HL-60 (cell line): ENCODE data around the gene FLRT2.

Experiments used
- GABPA ChIP-seq: IDR thresholded peaks from 2 replicates; pipeline ENCODE4 v1.6.1; 2012; ENCODE audit warnings: low read depth
- POLR2AphosphoS5 ChIP-seq: IDR thresholded peaks from 2 replicates; pipeline ENCODE4 v1.6.1; 2012; ENCODE audit warnings: low read depth
- SPI1 ChIP-seq: IDR thresholded peaks from 2 replicates; pipeline ENCODE4 v1.6.1; 2012; ENCODE audit warnings: low read depth, mild to moderate bottlenecking, borderline replicate concordance
- TF ChIP-seq, protein P1 (sequence below): IDR thresholded peaks from one replicate; pipeline ENCODE4 v1.5.1; 2011; ENCODE audit warnings: low read length, control low read depth, inconsistent platforms; ENCODE audit not compliant: insufficient read depth
- TF ChIP-seq, protein P2 (sequence below): IDR thresholded peaks from 2 replicates; pipeline ENCODE4 v1.6.1; 2012; ENCODE audit warnings: low read depth; ENCODE audit not compliant: insufficient replicate concordance

DNA sequence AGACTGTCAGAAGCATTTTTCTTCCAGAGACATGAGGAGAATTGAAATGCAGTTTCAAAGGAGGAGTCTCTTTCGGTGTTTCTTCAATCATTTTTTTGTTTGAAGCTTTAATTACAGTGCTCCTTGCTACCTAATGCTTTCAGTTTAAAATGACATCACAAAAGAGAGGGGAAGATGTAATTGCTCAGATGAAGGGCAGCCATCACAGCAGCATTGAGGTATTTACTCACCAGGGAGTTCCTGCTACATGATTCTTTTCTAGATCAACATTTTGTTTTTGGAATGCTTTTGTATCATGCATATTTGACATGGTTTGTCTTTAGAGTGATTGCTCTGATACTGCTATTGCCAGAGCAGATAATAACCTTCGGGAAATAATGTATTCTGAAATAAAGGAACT, 28.6 kb downstream of the FLRT2 start:
- TF ChIP-seq, protein P1, sequence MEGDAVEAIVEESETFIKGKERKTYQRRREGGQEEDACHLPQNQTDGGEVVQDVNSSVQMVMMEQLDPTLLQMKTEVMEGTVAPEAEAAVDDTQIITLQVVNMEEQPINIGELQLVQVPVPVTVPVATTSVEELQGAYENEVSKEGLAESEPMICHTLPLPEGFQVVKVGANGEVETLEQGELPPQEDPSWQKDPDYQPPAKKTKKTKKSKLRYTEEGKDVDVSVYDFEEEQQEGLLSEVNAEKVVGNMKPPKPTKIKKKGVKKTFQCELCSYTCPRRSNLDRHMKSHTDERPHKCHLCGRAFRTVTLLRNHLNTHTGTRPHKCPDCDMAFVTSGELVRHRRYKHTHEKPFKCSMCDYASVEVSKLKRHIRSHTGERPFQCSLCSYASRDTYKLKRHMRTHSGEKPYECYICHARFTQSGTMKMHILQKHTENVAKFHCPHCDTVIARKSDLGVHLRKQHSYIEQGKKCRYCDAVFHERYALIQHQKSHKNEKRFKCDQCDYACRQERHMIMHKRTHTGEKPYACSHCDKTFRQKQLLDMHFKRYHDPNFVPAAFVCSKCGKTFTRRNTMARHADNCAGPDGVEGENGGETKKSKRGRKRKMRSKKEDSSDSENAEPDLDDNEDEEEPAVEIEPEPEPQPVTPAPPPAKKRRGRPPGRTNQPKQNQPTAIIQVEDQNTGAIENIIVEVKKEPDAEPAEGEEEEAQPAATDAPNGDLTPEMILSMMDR = no peak
- TF ChIP-seq POLR2AphosphoS5 = no peak
- TF ChIP-seq GABPA = no peak
- TF ChIP-seq, protein P2, sequence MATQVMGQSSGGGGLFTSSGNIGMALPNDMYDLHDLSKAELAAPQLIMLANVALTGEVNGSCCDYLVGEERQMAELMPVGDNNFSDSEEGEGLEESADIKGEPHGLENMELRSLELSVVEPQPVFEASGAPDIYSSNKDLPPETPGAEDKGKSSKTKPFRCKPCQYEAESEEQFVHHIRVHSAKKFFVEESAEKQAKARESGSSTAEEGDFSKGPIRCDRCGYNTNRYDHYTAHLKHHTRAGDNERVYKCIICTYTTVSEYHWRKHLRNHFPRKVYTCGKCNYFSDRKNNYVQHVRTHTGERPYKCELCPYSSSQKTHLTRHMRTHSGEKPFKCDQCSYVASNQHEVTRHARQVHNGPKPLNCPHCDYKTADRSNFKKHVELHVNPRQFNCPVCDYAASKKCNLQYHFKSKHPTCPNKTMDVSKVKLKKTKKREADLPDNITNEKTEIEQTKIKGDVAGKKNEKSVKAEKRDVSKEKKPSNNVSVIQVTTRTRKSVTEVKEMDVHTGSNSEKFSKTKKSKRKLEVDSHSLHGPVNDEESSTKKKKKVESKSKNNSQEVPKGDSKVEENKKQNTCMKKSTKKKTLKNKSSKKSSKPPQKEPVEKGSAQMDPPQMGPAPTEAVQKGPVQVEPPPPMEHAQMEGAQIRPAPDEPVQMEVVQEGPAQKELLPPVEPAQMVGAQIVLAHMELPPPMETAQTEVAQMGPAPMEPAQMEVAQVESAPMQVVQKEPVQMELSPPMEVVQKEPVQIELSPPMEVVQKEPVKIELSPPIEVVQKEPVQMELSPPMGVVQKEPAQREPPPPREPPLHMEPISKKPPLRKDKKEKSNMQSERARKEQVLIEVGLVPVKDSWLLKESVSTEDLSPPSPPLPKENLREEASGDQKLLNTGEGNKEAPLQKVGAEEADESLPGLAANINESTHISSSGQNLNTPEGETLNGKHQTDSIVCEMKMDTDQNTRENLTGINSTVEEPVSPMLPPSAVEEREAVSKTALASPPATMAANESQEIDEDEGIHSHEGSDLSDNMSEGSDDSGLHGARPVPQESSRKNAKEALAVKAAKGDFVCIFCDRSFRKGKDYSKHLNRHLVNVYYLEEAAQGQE = no peak
- TF ChIP-seq SPI1 = no peak
